ENCODE measurements around the gene NKX2-3. TPM values are rescaled to one million over a fixed set of nuclear protein-coding genes. Genes with fewer than 3 reads are reported as not detected.

The NKX2-3 gene
- total and polyA plus RNA-seq, 2 of the 8 experiments (the other 6 are each of a cell fraction or from before 2014, with no cell fraction given): not detected

- no peak for FAIRE-seq
- H2BK15ac ChIP-seq (ENCODE audit: low read length): no peak overlapping the region
- no peak overlapping the region for H3K27ac ChIP-seq (ENCODE audit: low read depth, low read length)
- 74% methylated on average over 4 of the region's 8 CpGs; no CpG with 5 or more reads in 1 of the 2 experiments for WGBS, 2 experiments (ENCODE audit: extremely low coverage in 1 of 2, insufficient coverage in 1 of 2, insufficient read length in 1 of 2, insufficient replicate concordance in 2 of 2, low coverage in 1 of 2, low lambda C conversion rate in 2 of 2, missing lambda C conversion rate in 1 of 2)
- no peaks in the 10 kb centered on the region for H3K79me2 ChIP-seq (ENCODE audit: control insufficient read depth in 1 of 2, insufficient read depth in 2 of 2, low read length in 2 of 2)
- H2BK20ac ChIP-seq (ENCODE audit: low read length): no peak overlapping the region
- ChIA-PET CTCF (ENCODE audit: partially characterized antibody) (interaction anchor here (0.6 to 2.2 kb wide), 8 partner anchors 12 to 148 kb away, joined by 3 to 5 read pairs (median 4); no protein-coding TSS in a partner anchor), POLR2A (ENCODE audit: partially characterized antibody) (interaction anchor here (1.6 kb wide), 1 partner anchor 30 kb away, joined by 4 read pairs; no protein-coding TSS in a partner anchor)
- H3K9ac ChIP-seq (replicated peaks in 1 of 4; ENCODE audit: extremely low read depth in 1 of 4, low read depth in 3 of 4, low read length in 3 of 4): no peak overlapping the region
- no peak overlapping the region for H3K14ac ChIP-seq (ENCODE audit: insufficient read length)
- no peak overlapping the region for H3K4ac ChIP-seq (replicated peaks; ENCODE audit: insufficient read length, low read depth, low read length)
- H3K36me3 ChIP-seq (ENCODE audit: control insufficient read depth in 2 of 4, insufficient read depth in 4 of 4, low read length in 3 of 4): no peaks in the 10 kb centered on the region
- no peaks in the 10 kb centered on the region for H3K9me3 ChIP-seq (ENCODE audit: insufficient read depth in 2 of 2, low read depth in 1 of 2, low read length in 1 of 2)
- no peak overlapping the region for H4K8ac ChIP-seq (ENCODE audit: extremely low read depth, insufficient read depth, low read length)
- H3K4me2 ChIP-seq (ENCODE audit: insufficient read depth in 1 of 2, low read depth in 2 of 2, low read length in 2 of 2): no peak overlapping the region
- H2AFZ ChIP-seq (ENCODE audit: low read length): peak overlapping the region; percentile 89
- no peak overlapping the region for H4K91ac ChIP-seq (replicated peaks; ENCODE audit: insufficient read length, low read length)
- H2BK5ac ChIP-seq (ENCODE audit: low read depth, low read length): no peak overlapping the region
- H3K4me3 ChIP-seq (ENCODE audit: extremely low read depth in 1 of 4, insufficient read depth in 2 of 4, low read depth in 3 of 4, low read length in 4 of 4): no peak overlapping the region
- H3K56ac ChIP-seq (replicated peaks; ENCODE audit: insufficient read length, low read depth, low read length): no peak overlapping the region
- H3K79me1 ChIP-seq (ENCODE audit: low read depth, low read length): no peaks in the 10 kb centered on the region
- H3K23ac ChIP-seq (ENCODE audit: insufficient read length): no peak overlapping the region
- no peak overlapping the region for H2AK5ac ChIP-seq (ENCODE audit: low read depth, low read length)
- no peak overlapping the region for H2BK120ac ChIP-seq (replicated peaks; ENCODE audit: low read depth, low read length)
- no peak overlapping the region for H2BK12ac ChIP-seq (ENCODE audit: low read depth, low read length)
- H4K5ac ChIP-seq (ENCODE audit: insufficient read length, low read depth, low read length): no peak overlapping the region
- H3K4me1 ChIP-seq (replicated peaks in 1 of 4; ENCODE audit: control insufficient read depth in 3 of 4, insufficient read depth in 4 of 4, low read length in 3 of 4): peaks cover 0 to 3% (median 0%) of the 10 kb centered on the region in 4 experiments; a peak in 1 of 7 replicates
- TF ChIP-seq CHD2 (IDR thresholded peaks at IDR 0.05; ENCODE audit: low read length): no peak
- no peak for TF ChIP-seq GABPA (IDR thresholded peaks at IDR 0.05; ENCODE audit: borderline replicate concordance, insufficient read depth, low read length)
- TF ChIP-seq ZNF274 (IDR thresholded peaks at IDR 0.05; ENCODE audit: borderline replicate concordance, extremely low read depth, low read length): no peak
- no peak for TF ChIP-seq TCF12 (IDR thresholded peaks at IDR 0.05; ENCODE audit: low read depth, low read length)
- TF ChIP-seq KDM4A (IDR thresholded peaks at IDR 0.05; ENCODE audit: low read depth, low read length, severe bottlenecking): no peak
- no peak for TF ChIP-seq CTBP2 (IDR thresholded peaks at IDR 0.05; ENCODE audit: borderline replicate concordance, insufficient read depth, insufficient read length, low read length)
- no peak for TF ChIP-seq USF2 (IDR thresholded peaks at IDR 0.05; ENCODE audit: low read length)
- no peak for TF ChIP-seq CHD1 (IDR thresholded peaks at IDR 0.05; ENCODE audit: low read depth, low read length)
- no peak for TF ChIP-seq MAX (IDR thresholded peaks at IDR 0.05)
- no peak for TF ChIP-seq TAF1 (IDR thresholded peaks at IDR 0.05; ENCODE audit: low read depth, low read length)
- TF ChIP-seq TEAD4 (IDR thresholded peaks at IDR 0.05; ENCODE audit: low read depth, low read length): no peak
- TF ChIP-seq CREB1 (IDR thresholded peaks at IDR 0.05): no peak
- no peak for TF ChIP-seq TAF7 (optimal IDR thresholded peaks at IDR 0.05; ENCODE audit: borderline replicate concordance, low read depth, low read length)
- TF ChIP-seq POLR2AphosphoS5 (IDR thresholded peaks at IDR 0.05; ENCODE audit: low read depth, low read length): no peak
- no peaks in the 10 kb centered on the region; a peak in 3 of 7 replicates for H3K27me3 ChIP-seq (replicated peaks in 1 of 4; ENCODE audit: control insufficient read depth in 3 of 4, extremely low read depth in 1 of 4, insufficient read depth in 3 of 4, low read length in 3 of 4)
- H4K20me1 ChIP-seq (replicated peaks in 1 of 2; ENCODE audit: control insufficient read depth in 1 of 2, insufficient read depth in 2 of 2, low read length in 2 of 2): no peaks in the 10 kb centered on the region
- peaks cover 1% of the 10 kb centered on the region; the same call in 1 of the 2 replicates for H3K23me2 ChIP-seq (ENCODE audit: low read depth, low read length)
- no peak for DNase-seq (ENCODE audit: low read depth in 1 of 2, low spot score in 2 of 2)
- H3K18ac ChIP-seq (ENCODE audit: extremely low read depth, low read length): no peak overlapping the region
These were observed 50.9 kb downstream of the NKX2-3 start for GRCh38 chr10:99583687-99584086.
